Measurements from ENCODE around the gene DRD4.

DRD4 gene

GRCh38 chr11:610146-610801 is 26.8 kb upstream of the DRD4 start:
- no peak for DNase-seq (ENCODE audit: low spot score)

DNA sequence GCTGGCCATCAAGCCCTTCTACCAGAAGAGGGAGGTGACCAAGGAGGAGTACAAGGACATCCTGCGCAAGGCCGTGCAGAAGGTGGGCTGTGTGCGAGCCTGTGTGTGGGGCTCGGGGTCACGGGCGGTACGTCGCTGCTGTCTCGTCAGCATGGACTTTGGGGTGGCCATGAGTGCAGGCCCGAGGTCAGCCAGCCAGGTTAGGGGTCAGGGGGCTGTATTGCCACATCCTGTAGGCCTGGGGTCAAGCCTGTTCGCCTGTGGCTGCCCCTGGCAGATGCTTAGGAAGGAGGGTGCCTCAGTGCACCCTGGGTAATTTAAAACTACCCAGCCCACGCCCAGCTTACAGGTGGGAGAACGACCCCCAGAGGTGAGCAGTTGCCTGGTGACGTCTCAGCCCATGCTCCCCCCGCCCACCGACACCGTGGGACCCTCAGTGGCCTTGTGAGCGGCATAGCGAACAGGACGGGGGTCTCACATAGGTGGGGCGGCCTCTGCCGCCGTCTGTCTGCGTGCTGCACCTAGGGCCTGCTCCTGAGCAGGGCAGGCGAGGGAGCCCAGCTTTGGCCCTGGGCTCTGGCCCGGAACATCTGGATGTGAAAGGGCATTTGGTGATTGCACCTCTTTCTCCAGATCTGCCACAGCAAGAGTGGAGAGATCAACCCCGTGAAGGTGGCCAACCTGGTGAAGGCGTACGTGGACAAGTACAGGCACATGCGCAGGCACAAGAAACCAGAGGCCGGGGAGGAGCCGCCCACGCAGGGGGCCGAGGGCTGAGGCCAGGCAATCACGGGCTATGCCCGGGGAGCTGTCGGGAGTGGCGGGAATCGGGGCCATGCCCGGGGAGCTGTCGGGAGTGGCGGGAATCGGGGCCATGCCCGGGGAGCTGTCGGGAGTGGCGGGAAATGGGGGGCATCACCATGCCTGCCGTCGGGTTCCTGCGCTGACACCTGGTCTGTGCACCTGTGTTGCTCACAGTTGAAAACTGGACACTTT is 25.8 kb upstream of the DRD4 start:
- DNase-seq (ENCODE audit: low spot score): no peak

DNA sequence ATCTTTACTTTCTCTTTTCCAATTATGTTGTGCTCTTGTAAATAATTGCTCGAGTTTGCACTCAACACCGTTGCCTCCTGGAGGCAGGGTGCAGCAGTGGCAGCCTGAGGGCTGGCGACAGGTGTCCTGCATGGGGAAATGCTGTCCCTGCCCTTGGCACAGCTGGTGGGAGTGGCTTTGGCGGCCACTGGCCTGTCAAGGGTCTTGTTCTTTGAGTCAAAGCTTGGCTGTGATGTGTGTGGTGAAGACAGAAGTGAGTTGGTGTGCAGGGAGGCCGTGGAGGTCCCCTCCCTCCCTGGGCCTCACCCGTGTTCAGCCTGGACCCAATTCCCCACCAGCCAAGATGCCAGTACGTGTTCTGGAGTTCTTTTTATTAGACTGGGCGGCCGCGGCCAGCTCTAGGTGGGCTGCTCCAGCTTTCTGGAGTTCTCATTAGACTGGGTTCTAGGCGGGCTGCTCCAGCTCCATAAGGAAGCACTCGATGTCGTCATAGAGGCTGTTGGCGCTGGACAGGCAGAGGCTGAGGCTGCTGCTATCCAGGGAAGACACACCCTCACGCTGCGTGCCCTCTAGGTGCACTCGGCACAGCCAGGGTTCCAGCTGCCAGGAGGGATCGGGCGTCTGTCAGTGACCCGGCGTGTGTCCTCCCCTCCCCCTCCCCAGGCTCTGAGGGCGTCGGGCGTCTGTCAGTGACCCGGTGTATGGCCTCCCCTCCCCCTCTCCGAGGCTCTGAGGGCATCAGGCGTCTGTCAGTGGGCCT is 24.7 kb upstream of the DRD4 start:
- no peak for DNase-seq (ENCODE audit: low spot score)

DNA sequence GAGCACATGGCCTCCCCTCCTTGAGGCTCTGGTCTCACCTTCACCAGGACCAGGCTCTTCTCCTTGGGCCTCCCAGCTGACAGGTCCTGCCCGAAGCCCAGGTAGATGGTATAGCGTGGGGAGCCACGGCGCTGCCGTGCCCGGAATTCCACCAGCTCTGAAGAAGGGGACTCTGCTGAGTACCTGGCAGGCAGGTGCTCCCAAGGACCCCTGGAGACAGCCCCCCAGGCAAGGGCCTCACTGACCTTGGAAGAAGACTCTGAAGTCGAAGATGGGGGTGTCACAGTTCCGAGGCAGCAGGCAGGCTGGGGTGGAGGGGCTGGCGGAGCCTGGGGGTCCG is 24.1 kb upstream of the DRD4 start:
- DNase-seq (ENCODE audit: low spot score): no peak

DNA sequence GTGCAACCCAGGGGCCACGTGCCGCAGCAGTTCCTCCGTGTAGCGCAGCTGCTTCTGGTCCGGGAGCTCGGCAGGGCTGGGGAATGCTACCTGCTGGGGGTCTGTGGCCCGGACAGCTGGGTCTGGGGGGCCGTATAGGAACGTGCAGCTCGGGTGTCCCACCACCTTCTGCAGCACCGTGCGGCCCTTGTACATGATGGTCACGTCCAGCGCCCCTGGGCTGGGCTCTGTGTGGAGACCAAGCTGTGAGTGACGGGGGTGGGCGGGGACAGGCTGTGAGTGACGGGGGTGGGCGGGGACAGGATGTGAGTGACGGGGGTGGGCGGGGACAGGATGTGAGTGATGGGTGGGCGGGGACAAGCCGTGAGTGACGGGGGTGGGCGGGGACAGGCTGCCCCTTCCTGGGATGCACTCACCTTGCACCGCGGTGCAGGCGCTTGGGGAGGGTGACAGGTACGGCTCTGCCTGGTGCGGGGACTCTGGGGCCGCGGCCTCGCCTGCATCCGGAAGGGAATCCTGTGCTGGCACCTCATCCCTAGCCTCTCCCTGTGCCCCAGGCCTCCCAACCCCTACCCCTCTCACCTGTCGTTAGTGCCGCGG is 23.6 kb upstream of the DRD4 start:
- peak; percentile 73 for DNase-seq (ENCODE audit: low spot score)

DNA sequence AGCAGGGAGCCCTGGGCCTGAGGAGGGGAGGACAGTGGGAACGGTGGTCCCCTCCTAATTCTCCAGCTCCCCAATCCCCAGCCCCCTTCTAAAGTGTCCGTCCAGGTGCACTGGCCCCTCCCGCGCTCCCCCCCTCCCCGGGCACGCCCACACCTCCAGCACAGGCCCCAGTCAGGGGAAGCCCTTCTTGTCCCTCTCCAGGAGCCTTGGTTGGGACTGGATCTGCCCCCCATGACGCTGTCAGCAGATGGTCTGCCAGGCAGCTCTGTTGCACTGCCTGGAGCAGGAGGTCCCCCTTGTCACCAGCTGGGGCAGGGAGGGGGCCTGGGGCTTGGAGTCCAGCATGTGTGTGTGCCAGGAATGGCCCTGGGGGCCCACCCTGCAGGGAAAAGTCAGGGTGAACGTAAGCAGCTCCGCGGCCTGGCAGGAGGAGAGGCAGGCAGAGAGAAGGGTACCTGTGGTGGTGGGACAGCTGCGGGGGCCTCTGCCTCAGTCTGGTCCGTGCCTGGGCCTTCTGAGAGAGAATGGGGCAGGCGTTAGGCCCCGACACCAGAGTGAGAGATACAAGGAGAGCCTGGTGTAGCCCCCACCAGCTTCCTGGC is 22.9 kb upstream of the DRD4 start:
- no peak for DNase-seq (ENCODE audit: low spot score)

GRCh38 chr11:614623-615503 is 22.2 kb upstream of the DRD4 start:
- no peak for DNase-seq (ENCODE audit: low spot score)

- DNase-seq (ENCODE audit: low spot score): peak; percentile 97
Observed at GRCh38 chr11:615504-616319, 21.4 kb upstream of the DRD4 start, which contains the start of gene IRF7. Gene IRF7, minus strand, starts transcription at chr11:615950. Its CDS starts 586 bp downstream, at chr11:615364.

- no peak for DNase-seq (ENCODE audit: low spot score)
Observed at GRCh38 chr11:616320-617198, 20.5 kb upstream of the DRD4 start.

DNA sequence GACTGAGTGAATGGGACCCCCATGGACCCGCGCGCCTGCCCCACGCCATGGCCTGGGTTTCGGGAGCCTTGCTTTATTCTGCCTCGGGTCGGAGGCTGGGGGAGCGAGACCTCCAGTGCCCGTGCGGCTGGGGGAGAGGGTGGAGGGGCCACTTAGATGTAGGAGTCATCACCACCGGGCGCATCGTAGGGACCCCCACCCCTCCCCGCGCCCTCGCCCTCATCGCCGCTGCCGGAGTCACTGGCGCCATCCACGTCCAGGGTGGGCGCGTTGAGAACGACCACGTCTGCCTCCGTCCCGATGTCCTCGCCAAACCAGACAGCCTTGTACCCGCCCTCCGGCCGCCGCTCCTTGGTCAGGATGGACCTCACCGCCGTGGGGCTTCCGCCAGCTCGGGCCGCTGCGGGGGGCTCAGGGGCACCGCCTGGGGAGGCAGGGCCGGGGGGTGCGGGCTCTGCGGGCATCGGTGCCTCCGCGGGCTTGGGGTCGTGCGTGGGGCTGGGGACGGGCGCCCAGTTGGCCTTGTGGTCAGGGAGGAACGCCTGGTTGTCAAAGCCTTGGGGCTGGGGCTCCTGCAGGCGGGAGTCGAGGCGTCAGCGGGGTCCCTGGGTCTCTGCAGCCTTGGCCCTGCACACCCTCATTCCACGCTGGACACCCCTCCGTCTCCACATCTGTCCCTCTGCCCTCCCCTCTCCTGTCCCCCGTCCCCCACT is 19.7 kb upstream of the DRD4 start:
- DNase-seq (ENCODE audit: low spot score): no peak

DNA sequence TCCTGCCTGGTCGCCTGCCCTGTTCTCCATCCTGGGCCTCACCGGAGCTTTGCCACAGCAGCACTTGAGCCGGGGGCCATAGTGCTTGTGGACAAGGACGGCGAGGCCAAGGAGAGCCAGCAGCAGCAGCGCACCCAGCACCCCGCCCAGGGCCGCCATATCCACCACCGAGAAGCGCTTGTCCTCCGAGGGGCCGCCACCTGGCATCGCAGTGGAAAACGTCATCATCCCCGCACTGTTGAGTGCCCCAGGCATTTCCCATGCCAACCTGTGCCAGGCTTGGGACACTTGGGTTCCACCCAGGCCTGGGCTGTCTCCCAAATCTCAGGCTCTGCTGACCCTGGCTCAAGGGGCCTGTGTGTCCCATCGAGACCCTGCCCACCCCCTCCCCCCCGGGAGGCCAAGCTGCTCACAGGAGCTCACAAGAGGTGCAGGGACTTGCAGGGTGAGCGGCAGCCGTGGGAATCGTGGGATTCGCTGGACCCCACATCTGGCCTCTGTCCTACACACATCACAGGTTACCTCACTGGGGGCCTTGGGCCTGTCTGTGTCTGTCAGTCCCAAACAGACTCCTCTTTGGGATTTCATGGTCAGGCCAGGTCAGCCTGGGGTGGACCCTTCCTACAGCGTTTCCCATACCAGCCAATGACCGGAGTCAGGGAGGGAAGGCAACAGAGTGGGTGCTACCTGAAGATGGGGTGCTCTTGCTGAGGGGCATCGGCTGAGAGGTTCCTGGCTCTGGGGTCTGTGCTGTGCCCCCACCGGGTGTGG is 19.0 kb upstream of the DRD4 start:
- no peak for DNase-seq (ENCODE audit: low spot score)

DNA sequence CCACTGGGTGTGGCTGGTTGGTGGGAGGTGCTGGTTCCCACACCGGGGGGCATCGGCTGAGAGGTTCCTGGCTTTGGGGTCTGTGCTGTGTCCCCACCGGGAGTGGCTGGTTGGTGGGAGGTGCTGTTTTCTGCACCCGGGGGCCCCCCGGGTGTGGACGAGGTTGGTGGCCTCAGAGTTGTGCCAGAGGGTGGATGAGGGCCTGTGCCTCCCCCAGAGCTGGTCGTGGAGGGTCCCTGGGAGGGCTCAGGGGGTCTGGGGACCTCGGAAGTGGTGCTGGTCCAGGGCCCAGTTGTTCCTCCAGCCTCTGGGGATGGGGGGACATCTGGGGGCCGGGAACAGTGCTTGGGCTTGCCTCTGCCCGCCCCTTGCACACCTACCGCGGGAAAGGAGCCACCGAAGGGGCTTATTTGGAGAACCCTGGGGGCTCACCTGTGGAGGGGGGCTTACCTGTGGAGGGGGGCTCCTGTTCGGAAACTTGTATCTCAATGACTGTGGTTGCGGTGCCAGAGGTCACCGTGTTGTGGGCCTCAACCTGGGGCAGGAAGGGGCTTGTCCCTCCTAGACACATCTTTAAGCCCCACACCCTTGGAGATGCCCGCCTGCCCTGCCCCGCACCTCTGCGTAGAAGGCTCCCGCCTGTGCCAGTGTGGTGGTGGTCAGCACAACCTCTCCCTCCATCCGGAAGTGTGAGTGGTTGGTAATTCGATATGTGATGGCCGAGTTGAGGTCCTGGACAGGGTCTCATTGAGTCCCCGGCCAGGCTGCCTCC is 18.0 kb upstream of the DRD4 start:
- no peak for DNase-seq (ENCODE audit: low spot score)

DNA sequence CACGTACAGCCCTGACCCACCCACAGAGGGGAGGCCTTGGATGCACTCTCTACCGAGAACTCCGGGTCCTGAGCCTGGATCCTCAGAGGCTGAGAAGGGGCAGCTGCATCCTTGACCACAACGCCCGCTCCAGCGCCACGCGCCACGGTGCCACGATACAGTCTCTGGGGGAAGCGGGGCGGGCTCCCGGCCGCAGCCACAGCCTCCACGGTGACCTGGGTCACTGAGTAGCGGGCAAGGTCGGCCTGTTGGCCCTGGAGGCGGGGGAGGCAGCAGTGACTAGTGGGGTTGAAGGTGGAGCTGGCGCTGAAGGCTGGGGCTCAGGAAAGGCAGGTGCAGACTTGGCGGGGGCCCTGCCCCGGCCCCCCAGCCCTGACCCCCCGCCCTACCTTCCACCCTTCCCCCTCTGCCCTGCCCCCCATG is 17.4 kb upstream of the DRD4 start:
- DNase-seq (ENCODE audit: low spot score): no peak

DNA sequence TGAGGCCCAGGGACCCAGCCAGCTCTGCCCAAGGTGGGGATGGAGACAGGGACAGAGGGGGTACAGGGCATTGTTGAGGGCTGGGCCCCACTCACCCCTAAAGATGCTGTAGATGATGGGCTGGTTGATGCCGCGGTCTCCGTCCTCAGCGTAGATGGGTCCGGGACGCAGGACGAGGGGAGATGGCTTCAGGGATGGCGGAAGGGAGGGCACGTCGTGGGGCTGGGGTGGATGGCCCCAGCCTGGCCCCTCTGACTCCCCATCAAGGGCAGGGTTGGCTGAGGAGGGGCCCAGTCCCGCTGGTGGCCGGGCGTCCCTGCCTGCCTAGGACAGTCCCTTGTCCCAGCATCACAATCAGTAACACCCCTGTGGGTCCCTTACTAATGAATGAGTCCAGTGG is 16.9 kb upstream of the DRD4 start:
- DNase-seq (ENCODE audit: low spot score): no peak

DNA sequence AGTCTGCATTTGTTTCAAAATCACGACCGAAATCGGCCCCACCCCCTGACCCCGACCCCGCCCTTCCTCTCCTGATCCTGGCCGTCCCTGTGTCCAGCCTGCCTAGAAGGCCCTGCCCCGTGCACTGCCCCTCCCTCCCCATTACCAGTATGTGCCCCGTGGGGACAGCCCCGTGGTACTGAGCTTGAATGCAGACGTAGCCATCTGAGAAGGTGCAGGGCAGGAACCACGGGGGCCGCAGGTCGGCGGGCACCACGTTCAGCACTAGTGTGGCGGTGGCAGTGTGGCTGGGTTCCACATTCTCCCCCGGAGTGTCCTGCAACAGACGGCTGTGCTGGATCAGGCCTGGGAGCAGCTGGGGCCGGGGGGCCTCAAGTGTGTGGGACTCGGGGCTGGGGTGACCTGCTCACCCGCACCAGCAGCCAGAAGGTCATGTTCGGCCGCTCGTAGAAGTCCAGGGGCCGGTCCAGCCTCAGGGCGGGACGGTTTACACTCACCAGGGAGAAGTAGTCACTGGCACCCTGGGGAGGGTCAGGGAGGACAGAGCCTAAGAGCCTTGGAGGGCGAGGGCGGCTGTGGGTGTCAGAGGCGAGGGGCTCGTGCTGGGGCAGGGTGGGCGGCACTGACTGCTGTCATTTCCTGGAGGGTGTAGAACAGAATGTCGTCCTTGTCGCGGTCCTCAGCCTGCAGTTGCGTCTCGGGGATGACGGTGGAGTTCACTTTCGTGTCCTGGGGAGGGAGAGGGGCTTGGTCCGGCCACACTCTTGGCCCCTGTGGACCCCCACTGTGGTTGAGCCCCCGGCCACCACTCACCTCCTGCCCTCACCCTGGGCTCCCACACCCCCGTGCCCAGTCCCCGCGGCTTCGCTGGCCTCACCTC is 15.9 kb upstream of the DRD4 start:
- no peak for DNase-seq (ENCODE audit: low spot score)

DNA sequence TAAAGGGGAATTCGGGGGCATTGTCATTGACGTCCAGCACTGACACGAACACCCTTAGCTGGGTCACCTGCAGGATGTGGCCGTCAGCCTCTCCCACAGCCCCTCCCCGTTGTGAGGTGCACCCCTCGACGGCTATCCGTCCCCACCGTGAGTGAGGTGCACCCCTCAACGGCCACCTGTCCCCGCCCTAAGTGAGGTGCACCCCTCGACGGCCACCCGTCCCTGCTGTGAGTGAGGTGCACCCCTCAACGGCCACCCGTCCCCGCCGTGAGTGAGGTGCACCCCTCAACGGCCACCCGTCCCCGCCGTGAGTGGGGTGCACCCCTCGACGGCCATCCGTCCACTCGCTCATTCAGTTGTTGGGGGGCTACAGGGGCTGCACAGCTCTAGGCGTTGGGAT is 15.2 kb upstream of the DRD4 start:
- no peak for DNase-seq (ENCODE audit: low spot score)

All from GM03348 (cell line).